Measurements from ENCODE around the gene STAM2.
"Not testable (repeated sequence)": the region's sequence is repeated elsewhere in the genome, so short reads cannot be mapped to it uniquely, and the experiment has no call there.

Gene STAM2

GRCh38 chr2:152189622-152190495 is 14.3 kb upstream of the STAM2 start:
- Histone ChIP-seq H3K4me3 (replicated peaks; ENCODE audit: low read depth, low read length) (no peak overlapping the region), H3K27me3 (replicated peaks; ENCODE audit: control insufficient read depth, insufficient read depth, low read length) (no peaks in the 10 kb centered on the region), H3K36me3 (ENCODE audit: control insufficient read depth, insufficient read depth, low read length) (no peaks in the 10 kb centered on the region)
- DNase-seq (ENCODE audit: extremely low read depth, insufficient read length): no peak
- TF ChIP-seq, protein P1, sequence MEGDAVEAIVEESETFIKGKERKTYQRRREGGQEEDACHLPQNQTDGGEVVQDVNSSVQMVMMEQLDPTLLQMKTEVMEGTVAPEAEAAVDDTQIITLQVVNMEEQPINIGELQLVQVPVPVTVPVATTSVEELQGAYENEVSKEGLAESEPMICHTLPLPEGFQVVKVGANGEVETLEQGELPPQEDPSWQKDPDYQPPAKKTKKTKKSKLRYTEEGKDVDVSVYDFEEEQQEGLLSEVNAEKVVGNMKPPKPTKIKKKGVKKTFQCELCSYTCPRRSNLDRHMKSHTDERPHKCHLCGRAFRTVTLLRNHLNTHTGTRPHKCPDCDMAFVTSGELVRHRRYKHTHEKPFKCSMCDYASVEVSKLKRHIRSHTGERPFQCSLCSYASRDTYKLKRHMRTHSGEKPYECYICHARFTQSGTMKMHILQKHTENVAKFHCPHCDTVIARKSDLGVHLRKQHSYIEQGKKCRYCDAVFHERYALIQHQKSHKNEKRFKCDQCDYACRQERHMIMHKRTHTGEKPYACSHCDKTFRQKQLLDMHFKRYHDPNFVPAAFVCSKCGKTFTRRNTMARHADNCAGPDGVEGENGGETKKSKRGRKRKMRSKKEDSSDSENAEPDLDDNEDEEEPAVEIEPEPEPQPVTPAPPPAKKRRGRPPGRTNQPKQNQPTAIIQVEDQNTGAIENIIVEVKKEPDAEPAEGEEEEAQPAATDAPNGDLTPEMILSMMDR (IDR thresholded peaks at IDR 0.05; ENCODE audit: insufficient read depth, low read length, poor library complexity, severe bottlenecking): peak; percentile 72

DNA sequence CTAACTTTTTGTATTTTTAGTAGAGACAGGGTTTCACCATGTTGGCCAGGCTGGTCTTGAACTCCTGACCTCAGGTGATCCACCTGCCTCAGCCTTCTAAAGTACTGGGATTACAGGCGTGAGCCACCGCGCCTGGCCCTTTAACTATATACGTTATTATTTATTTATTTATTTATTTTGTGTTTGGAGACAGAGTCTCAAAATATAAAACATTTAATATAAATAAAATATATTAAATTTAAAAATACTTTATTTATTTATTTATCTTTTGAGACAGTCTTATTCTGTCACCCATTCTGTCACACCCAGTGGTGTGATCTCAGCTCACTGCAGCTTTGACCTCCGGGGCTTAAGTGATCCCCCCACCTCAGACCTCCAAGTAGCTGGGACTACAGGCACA is 11.2 kb upstream of the STAM2 start:
- H3K36me3 ChIP-seq (ENCODE audit: control insufficient read depth, insufficient read depth, low read length); H3K4me3 ChIP-seq (replicated peaks; ENCODE audit: low read depth, low read length); H3K27me3 ChIP-seq (replicated peaks; ENCODE audit: control insufficient read depth, insufficient read depth, low read length); DNase-seq (ENCODE audit: extremely low read depth, insufficient read length): not testable (repeated sequence)

GRCh38 chr2:152186262-152186661 is 10.7 kb upstream of the STAM2 start:
- no peak overlapping the region for H3K4me3 ChIP-seq (replicated peaks; ENCODE audit: low read depth, low read length)
- H3K27me3 ChIP-seq (replicated peaks; ENCODE audit: control insufficient read depth, insufficient read depth, low read length): no peaks in the 10 kb centered on the region
- no peaks in the 10 kb centered on the region for H3K36me3 ChIP-seq (ENCODE audit: control insufficient read depth, insufficient read depth, low read length)
- DNase-seq (ENCODE audit: extremely low read depth, insufficient read length): no peak
- TF ChIP-seq, protein P1 (IDR thresholded peaks at IDR 0.05; ENCODE audit: insufficient read depth, low read length, poor library complexity, severe bottlenecking): no peak

DNA sequence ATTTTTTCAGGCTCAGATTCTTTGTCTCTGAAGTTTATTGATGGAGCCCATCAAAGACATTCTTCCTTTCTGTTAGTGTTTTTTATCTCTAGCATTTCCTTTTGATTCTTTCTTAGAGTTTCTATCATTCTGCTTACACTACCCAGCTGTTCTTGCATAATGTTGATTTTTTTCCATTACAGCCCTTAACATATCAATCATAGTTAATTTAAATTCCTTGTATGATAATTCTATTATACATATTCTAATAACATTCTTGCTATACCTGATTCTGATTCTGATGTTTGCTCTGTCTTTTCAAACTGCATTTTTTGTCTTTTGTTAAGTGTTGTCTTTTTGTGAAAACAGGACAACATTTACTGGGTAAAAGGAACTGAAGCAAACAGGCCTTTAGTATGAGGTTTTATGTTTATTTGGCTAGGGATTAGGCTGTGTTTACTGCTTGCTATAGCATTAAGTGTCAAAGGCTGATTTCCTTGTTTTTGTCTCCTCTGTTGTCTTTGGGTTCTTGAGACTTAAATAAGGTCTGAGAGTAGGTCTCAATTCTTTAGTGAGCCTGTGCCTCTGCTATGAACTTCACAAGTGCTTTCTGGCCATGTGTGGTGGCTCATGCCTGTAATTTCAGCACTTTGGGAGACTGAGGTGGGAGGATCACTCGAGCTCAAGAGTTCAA is 8.0 kb upstream of the STAM2 start:
- Histone ChIP-seq H3K36me3 (ENCODE audit: control insufficient read depth, insufficient read depth, low read length) (no peaks in the 10 kb centered on the region), H3K4me3 (replicated peaks; ENCODE audit: low read depth, low read length) (no peak overlapping the region), H3K27me3 (replicated peaks; ENCODE audit: control insufficient read depth, insufficient read depth, low read length) (no peaks in the 10 kb centered on the region)
- DNase-seq (ENCODE audit: extremely low read depth, insufficient read length): no peak
- TF ChIP-seq, protein P1 (IDR thresholded peaks at IDR 0.05; ENCODE audit: insufficient read depth, low read length, poor library complexity, severe bottlenecking): no peak

DNA sequence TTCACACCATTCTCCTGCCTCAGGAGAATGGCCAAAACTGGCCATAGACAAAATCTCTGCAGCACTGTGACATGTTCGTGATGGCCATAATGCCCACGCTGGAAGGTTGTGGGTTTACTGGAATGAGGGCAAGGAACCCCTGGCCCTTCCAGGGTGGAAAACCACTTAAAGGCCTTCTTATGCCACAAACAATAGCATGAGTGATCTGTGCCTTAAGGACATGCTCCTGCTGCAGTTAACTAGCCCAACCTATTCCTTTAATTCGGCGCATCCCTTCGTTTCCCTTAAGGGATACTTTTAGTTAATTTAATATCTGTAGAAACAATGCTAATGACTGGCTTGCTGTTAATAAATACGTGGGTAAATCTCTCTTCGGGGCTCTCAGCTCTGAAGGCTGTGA is 2.1 kb upstream of the STAM2 start:
- not testable (repeated sequence) for DNase-seq (ENCODE audit: extremely low read depth, insufficient read length); H3K36me3 ChIP-seq (ENCODE audit: control insufficient read depth, insufficient read depth, low read length); H3K4me3 ChIP-seq (replicated peaks; ENCODE audit: low read depth, low read length)

DNA sequence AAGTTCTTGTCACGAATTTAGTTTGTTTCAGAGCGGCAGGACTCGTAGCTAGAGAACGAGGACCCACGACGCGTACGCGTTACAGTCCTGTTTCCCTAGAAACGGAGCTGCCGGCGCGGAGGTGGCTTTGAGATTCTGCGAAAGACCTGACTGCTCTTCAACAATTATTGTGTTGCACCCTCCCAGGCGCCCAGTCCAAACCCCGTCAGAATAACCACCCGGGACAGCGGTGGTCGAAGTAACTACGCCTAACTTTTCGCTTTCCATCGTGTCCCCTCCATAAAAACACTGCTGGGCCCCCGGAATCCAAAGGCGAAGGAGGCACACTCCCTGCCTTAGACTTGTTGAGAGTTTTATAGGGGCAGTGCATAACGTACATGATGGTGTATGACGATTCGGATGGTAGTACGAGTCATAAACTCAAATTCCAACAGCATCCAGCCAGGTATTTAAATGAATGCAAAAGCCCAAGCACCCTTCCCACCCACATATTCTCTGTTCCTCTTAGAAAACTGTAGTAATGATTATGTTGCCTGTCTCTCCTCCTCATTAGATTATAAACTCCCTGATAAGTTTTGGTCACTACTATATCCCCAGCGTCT is 651 bp upstream of the STAM2 start:
- Histone ChIP-seq H3K36me3 (ENCODE audit: control insufficient read depth, insufficient read depth, low read length) (no peaks in the 10 kb centered on the region), H3K27me3 (replicated peaks; ENCODE audit: control insufficient read depth, insufficient read depth, low read length) (no peaks in the 10 kb centered on the region), H3K4me3 (replicated peaks; ENCODE audit: low read depth, low read length) (peak overlapping the region; percentile 81)
- TF ChIP-seq, protein P1 (IDR thresholded peaks at IDR 0.05; ENCODE audit: insufficient read depth, low read length, poor library complexity, severe bottlenecking): no peak
- DNase-seq (ENCODE audit: extremely low read depth, insufficient read length): no peak

More for the DNA sequence above, 2.1 kb upstream of the STAM2 start:
- H3K27me3 ChIP-seq (replicated peaks; ENCODE audit: control insufficient read depth, insufficient read depth, low read length): not testable (repeated sequence)

Measured in GM06990 (cell line).